GM21360 (cell line): ENCODE data around the gene NR2C2.
"Not testable (repeated sequence)": the region's sequence is repeated elsewhere in the genome, so short reads cannot be mapped to it uniquely, and the experiment has no call there.

ENCODE experiments used
- ATAC-seq: cut with Tn5 transposase; IDR thresholded peaks from one replicate; pipeline ENCODE4 v1.9.1; 2021; ENCODE audit warnings: mild to moderate bottlenecking, moderate library complexity; ENCODE audit not compliant: unreplicated experiment

The NR2C2 gene

GRCh38 chr3:14957153-14957552 lies 9.8 kb downstream of the NR2C2 start:
- ATAC-seq, result no peak

GRCh38 chr3:14957925-14958324 lies 10.5 kb downstream of the NR2C2 start:
- no peak for ATAC-seq

- no peak for ATAC-seq
Measured at GRCh38 chr3:14959359-14959943, 12.1 kb downstream of the NR2C2 start.

GRCh38 chr3:14962762-14963161 lies 15.4 kb downstream of the NR2C2 start:
- no peak for ATAC-seq

GRCh38 chr3:14967285-14967684 lies 19.9 kb downstream of the NR2C2 start:
- no peak for ATAC-seq

- ATAC-seq, result no peak
Measured at GRCh38 chr3:14969671-14970070, 22.3 kb downstream of the NR2C2 start.

- ATAC-seq, result no peak
Measured at GRCh38 chr3:14976317-14976716, 28.9 kb downstream of the NR2C2 start.

GRCh38 chr3:14980689-14981088 lies 33.3 kb downstream of the NR2C2 start:
- ATAC-seq, result no peak

- ATAC-seq, result no peak
Measured at GRCh38 chr3:14984581-14985113, 37.3 kb downstream of the NR2C2 start.

GRCh38 chr3:14988988-14989394 lies 41.6 kb downstream of the NR2C2 start:
- peak; percentile 98 for ATAC-seq

- no peak for ATAC-seq
Measured at GRCh38 chr3:14989943-14990779, 42.8 kb downstream of the NR2C2 start.

- no peak for ATAC-seq
Measured at GRCh38 chr3:14990780-14991148, 43.4 kb downstream of the NR2C2 start.

GRCh38 chr3:14991151-14991742 lies 43.9 kb downstream of the NR2C2 start:
- no peak for ATAC-seq

- no peak for ATAC-seq
Measured at GRCh38 chr3:14991818-14992612, 44.6 kb downstream of the NR2C2 start.

- no peak for ATAC-seq
Measured at GRCh38 chr3:14997941-14998340, 50.6 kb downstream of the NR2C2 start.

GRCh38 chr3:14999182-14999581 lies 51.8 kb downstream of the NR2C2 start:
- ATAC-seq, result not testable (repeated sequence)

- ATAC-seq, result no peak
Measured at GRCh38 chr3:15007681-15008141, 60.3 kb downstream of the NR2C2 start.

- no peak for ATAC-seq
Measured at GRCh38 chr3:15009167-15009566, 61.8 kb downstream of the NR2C2 start.

- ATAC-seq, result no peak
Measured at GRCh38 chr3:15010664-15011063, 63.3 kb downstream of the NR2C2 start.

GRCh38 chr3:15011174-15011573 lies 63.8 kb downstream of the NR2C2 start:
- no peak for ATAC-seq
